HepG2 (cell line): Measurements from ENCODE around the gene ZNF821. TPM values are rescaled to one million over a fixed set of nuclear protein-coding genes. Genes with fewer than 3 reads are reported as not detected.

Source experiments
- AGO1 ChIP-seq: fragments of 200-400 bp; formaldehyde crosslinking; IDR thresholded peaks from 2 replicates; pipeline ENCODE4 v1.6.1; 2017; ENCODE audit warnings: mild to moderate bottlenecking, low read depth, low read length, moderate library complexity; ENCODE audit not compliant: poor library complexity, severe bottlenecking
- BRD4 ChIP-seq: sonication (generic); formaldehyde crosslinking; IDR thresholded peaks from 2 replicates; pipeline ENCODE4 v1.4.0; 2020; ENCODE audit warnings: missing genetic modification reagents
- ELF4 ChIP-seq: sonication (generic); formaldehyde crosslinking; IDR thresholded peaks from 2 replicates; pipeline ENCODE4 v1.5.0; 2020; ENCODE audit warnings: missing genetic modification reagents, mild to moderate bottlenecking, moderate library complexity, borderline replicate concordance
- HDAC2 ChIP-seq: sonication (generic); formaldehyde crosslinking; IDR thresholded peaks from 2 replicates; pipeline ENCODE4 v1.4.0; 2020; ENCODE audit warnings: missing genetic modification reagents
- KAT7 ChIP-seq: IDR thresholded peaks from 2 replicates; pipeline ENCODE4 v1.6.1; 2018; ENCODE audit warnings: borderline replicate concordance, missing compliant biosample characterization
- MAF1 ChIP-seq: sonication (generic); formaldehyde crosslinking; IDR thresholded peaks from 2 replicates; pipeline ENCODE4 v1.5.0; 2020; ENCODE audit warnings: missing genetic modification reagents, borderline replicate concordance
- NCOA1 ChIP-seq: sonication (generic); formaldehyde crosslinking; IDR thresholded peaks from 2 replicates; pipeline ENCODE4 v1.9.0; 2021; ENCODE audit warnings: missing genetic modification reagents
- NR1H2 ChIP-seq: sonication (generic); formaldehyde crosslinking; IDR thresholded peaks from 2 replicates; pipeline ENCODE4 v1.8.1; 2022; ENCODE audit warnings: low read depth, missing genetic modification reagents, borderline replicate concordance
- SNAI1 ChIP-seq: sonication (generic); formaldehyde crosslinking; IDR thresholded peaks from 2 replicates; pipeline ENCODE4 v1.5.0; 2020; ENCODE audit warnings: mild to moderate bottlenecking, missing genetic modification reagents, borderline replicate concordance
- ZFP36L2 ChIP-seq: sonication (generic); formaldehyde crosslinking; IDR thresholded peaks from 2 replicates; pipeline ENCODE4 v1.4.0; 2020; ENCODE audit warnings: missing genetic modification reagents
- ZNF274 ChIP-seq: sonication (generic); formaldehyde crosslinking; IDR thresholded peaks from 2 replicates; pipeline ENCODE4 v1.5.1; 2020; ENCODE audit warnings: mild to moderate bottlenecking, missing genetic modification reagents
- ZNF335 ChIP-seq: sonication (generic); formaldehyde crosslinking; IDR thresholded peaks from 2 replicates; pipeline ENCODE4 v1.4.0; 2020; ENCODE audit warnings: missing genetic modification reagents
- ZNF709 ChIP-seq: sonication (generic); formaldehyde crosslinking; IDR thresholded peaks from 2 replicates; pipeline ENCODE4 v1.5.0; 2020; ENCODE audit warnings: mild to moderate bottlenecking, missing genetic modification reagents
- ZNF766 ChIP-seq: sonication (generic); formaldehyde crosslinking; IDR thresholded peaks from 2 replicates; pipeline ENCODE4 v1.5.0; 2020; ENCODE audit warnings: missing genetic modification reagents, borderline replicate concordance
- ZNF891 ChIP-seq: sonication (generic); formaldehyde crosslinking; IDR thresholded peaks from 2 replicates; pipeline ENCODE4 v1.5.0; 2020; ENCODE audit warnings: mild to moderate bottlenecking, missing genetic modification reagents
- polyA plus RNA-seq, 8 experiments: library from polyadenylated mRNA; depleted of rRNA in 3 of 8; stranded (reverse) in 7 of 8; unstranded in 1 of 8; fragments of >200 nt; fragmentation: Illumina TruSeq in 4 of 8; extraction: Trizol in 4 of 8; gene quantifications; 2 replicates each; pipeline versions ENCODE4 v1.2.1 to v1.2.3, GENCODE V29; 2011 to 2016; ENCODE audit warnings: low read depth in 4 of 8, missing spikeins in 1 of 8, mixed read lengths in 1 of 8; ENCODE audit not compliant: insufficient read depth in 1 of 8
- total RNA-seq, 5 experiments: library from RNA; depleted of rRNA; stranded (reverse); fragments of >200 nt; fragmentation: Illumina TruSeq; extraction: Trizol; gene quantifications; 2 replicates each; pipeline ENCODE4 v1.2.3, GENCODE V29; 2016; ENCODE audit warnings: low read depth in 1 of 5
- TF ChIP-seq, protein P1 (sequence below): sonication (generic); formaldehyde crosslinking; IDR thresholded peaks from 2 replicates; pipeline ENCODE4 v1.4.0; 2020; ENCODE audit warnings: missing genetic modification reagents
- TF ChIP-seq, protein P2 (sequence below): IDR thresholded peaks from 2 replicates; pipeline ENCODE4 v1.6.1; 2016; ENCODE audit warnings: low read depth, control low read depth
- TF ChIP-seq, protein P3 (sequence below): sonication (generic); formaldehyde crosslinking; IDR thresholded peaks from 2 replicates; pipeline ENCODE4 v1.5.0; 2020; ENCODE audit warnings: mild to moderate bottlenecking, missing genetic modification reagents, borderline replicate concordance

The ZNF821 gene
- total and polyA plus RNA-seq, 2 of the 13 experiments (the other 11 are each of a cell fraction or from before 2014, with no cell fraction given) = 7.0 to 9.1 TPM

DNA sequence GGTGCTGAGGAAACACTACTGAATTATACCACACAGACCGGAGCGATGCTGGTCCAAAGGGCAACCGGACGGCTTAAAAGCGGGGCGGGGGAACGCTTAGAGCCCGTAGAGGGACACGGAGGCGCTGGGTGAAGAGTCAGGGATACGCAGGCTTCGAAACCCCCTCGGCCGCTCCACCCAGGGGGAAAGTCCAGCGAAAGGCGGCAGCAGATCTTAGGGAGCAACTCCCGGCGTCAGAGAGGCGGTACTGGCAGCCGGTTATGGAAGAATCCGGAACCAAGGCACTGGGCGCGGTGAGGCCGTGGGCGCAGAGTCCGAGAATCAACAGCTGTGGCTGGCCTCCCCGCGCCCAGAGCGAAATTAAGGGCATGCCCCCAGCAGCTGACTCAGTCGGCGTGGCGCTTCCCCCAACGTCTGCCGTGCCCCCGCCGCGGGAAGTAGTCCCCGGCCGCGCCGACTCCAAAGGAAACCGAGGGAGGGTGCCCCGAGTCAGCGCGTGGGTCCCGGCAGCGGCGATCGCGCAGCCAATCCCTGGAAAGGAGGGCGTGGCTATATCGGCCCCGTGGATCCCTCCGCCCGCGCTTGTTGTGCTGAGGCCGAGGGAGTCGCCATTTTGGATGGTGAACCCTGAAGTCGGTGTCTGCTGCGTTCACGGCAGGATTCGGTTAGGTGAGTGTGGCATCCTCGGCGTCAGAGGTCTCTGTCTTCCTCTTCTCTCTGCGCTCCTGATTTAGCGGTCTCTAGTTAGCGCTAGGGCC is 11.1 kb upstream of the ZNF821 start, which contains the start of gene IST1 (continued):
- TF ChIP-seq KAT7 (CRISPR knock-in tag) = peak; percentile 96
- TF ChIP-seq, protein P1, sequence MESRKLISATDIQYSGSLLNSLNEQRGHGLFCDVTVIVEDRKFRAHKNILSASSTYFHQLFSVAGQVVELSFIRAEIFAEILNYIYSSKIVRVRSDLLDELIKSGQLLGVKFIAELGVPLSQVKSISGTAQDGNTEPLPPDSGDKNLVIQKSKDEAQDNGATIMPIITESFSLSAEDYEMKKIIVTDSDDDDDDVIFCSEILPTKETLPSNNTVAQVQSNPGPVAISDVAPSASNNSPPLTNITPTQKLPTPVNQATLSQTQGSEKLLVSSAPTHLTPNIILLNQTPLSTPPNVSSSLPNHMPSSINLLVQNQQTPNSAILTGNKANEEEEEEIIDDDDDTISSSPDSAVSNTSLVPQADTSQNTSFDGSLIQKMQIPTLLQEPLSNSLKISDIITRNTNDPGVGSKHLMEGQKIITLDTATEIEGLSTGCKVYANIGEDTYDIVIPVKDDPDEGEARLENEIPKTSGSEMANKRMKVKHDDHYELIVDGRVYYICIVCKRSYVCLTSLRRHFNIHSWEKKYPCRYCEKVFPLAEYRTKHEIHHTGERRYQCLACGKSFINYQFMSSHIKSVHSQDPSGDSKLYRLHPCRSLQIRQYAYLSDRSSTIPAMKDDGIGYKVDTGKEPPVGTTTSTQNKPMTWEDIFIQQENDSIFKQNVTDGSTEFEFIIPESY = peak; percentile 80
- 0 out of 2 replicates have a peak, but pooled peaks have one; percentile 32 for TF ChIP-seq NCOA1 (CRISPR knock-in tag)
- peak; percentile 85; the same call in 1 of the 2 replicates for TF ChIP-seq NR1H2 (CRISPR knock-in tag)
- peak; percentile 96 for TF ChIP-seq HDAC2 (CRISPR knock-in tag)
- TF ChIP-seq ZNF335 (CRISPR knock-in tag) = peak; percentile 87
- peak; percentile 93 for TF ChIP-seq ZNF709
- peak; percentile 98 for TF ChIP-seq BRD4 (CRISPR knock-in tag)
- TF ChIP-seq SNAI1 (CRISPR knock-in tag) = peak; percentile 56
- peak; percentile 94 for TF ChIP-seq ZNF274 (CRISPR knock-in tag)
- TF ChIP-seq, protein P2, sequence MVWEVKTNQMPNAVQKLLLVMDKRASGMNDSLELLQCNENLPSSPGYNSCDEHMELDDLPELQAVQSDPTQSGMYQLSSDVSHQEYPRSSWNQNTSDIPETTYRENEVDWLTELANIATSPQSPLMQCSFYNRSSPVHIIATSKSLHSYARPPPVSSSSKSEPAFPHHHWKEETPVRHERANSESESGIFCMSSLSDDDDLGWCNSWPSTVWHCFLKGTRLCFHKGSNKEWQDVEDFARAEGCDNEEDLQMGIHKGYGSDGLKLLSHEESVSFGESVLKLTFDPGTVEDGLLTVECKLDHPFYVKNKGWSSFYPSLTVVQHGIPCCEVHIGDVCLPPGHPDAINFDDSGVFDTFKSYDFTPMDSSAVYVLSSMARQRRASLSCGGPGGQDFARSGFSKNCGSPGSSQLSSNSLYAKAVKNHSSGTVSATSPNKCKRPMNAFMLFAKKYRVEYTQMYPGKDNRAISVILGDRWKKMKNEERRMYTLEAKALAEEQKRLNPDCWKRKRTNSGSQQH (CRISPR knock-in tag) = peak; percentile 97
- TF ChIP-seq MAF1 (CRISPR knock-in tag) = peak; percentile 27; the same call in 1 of the 2 replicates
- no peak for TF ChIP-seq AGO1
- peak; percentile 83; the same call in 1 of the 2 replicates for TF ChIP-seq ZNF891
- TF ChIP-seq ZFP36L2 (CRISPR knock-in tag) = peak; percentile 21; the same call in 1 of the 2 replicates
- TF ChIP-seq, protein P3, sequence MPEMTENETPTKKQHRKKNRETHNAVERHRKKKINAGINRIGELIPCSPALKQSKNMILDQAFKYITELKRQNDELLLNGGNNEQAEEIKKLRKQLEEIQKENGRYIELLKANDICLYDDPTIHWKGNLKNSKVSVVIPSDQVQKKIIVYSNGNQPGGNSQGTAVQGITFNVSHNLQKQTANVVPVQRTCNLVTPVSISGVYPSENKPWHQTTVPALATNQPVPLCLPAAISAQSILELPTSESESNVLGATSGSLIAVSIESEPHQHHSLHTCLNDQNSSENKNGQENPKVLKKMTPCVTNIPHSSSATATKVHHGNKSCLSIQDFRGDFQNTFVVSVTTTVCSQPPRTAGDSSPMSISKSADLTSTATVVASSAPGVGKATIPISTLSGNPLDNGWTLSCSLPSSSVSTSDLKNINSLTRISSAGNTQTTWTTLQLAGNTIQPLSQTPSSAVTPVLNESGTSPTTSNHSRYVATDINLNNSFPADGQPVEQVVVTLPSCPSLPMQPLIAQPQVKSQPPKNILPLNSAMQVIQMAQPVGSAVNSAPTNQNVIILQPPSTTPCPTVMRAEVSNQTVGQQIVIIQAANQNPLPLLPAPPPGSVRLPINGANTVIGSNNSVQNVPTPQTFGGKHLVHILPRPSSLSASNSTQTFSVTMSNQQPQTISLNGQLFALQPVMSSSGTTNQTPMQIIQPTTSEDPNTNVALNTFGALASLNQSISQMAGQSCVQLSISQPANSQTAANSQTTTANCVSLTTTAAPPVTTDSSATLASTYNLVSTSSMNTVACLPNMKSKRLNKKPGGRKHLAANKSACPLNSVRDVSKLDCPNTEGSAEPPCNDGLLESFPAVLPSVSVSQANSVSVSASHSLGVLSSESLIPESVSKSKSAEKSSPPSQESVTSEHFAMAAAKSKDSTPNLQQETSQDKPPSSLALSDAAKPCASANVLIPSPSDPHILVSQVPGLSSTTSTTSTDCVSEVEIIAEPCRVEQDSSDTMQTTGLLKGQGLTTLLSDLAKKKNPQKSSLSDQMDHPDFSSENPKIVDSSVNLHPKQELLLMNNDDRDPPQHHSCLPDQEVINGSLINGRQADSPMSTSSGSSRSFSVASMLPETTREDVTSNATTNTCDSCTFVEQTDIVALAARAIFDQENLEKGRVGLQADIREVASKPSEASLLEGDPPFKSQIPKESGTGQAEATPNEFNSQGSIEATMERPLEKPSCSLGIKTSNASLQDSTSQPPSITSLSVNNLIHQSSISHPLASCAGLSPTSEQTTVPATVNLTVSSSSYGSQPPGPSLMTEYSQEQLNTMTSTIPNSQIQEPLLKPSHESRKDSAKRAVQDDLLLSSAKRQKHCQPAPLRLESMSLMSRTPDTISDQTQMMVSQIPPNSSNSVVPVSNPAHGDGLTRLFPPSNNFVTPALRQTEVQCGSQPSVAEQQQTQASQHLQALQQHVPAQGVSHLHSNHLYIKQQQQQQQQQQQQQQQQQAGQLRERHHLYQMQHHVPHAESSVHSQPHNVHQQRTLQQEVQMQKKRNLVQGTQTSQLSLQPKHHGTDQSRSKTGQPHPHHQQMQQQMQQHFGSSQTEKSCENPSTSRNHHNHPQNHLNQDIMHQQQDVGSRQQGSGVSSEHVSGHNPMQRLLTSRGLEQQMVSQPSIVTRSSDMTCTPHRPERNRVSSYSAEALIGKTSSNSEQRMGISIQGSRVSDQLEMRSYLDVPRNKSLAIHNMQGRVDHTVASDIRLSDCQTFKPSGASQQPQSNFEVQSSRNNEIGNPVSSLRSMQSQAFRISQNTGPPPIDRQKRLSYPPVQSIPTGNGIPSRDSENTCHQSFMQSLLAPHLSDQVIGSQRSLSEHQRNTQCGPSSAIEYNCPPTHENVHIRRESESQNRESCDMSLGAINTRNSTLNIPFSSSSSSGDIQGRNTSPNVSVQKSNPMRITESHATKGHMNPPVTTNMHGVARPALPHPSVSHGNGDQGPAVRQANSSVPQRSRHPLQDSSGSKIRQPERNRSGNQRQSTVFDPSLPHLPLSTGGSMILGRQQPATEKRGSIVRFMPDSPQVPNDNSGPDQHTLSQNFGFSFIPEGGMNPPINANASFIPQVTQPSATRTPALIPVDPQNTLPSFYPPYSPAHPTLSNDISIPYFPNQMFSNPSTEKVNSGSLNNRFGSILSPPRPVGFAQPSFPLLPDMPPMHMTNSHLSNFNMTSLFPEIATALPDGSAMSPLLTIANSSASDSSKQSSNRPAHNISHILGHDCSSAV = no peak
- peak; percentile 96 for TF ChIP-seq ZNF766 (CRISPR knock-in tag)
- TF ChIP-seq ELF4 (CRISPR knock-in tag) = peak; percentile 96
